Epithelial cell of prostate (primary cell): ENCODE results near the gene BRICD5.

Experiments used
- DNase-seq: peaks from one replicate; pipeline ENCODE4 v3.0.0-alpha.2; 2011; ENCODE audit warnings: low read depth, low spot score
- H3K27ac ChIP-seq: fragments of 450-650 bp; 2 replicates; pipeline ENCODE4 v1.5.1; 2017; ENCODE audit warnings: mild to moderate bottlenecking

Gene BRICD5

DNA sequence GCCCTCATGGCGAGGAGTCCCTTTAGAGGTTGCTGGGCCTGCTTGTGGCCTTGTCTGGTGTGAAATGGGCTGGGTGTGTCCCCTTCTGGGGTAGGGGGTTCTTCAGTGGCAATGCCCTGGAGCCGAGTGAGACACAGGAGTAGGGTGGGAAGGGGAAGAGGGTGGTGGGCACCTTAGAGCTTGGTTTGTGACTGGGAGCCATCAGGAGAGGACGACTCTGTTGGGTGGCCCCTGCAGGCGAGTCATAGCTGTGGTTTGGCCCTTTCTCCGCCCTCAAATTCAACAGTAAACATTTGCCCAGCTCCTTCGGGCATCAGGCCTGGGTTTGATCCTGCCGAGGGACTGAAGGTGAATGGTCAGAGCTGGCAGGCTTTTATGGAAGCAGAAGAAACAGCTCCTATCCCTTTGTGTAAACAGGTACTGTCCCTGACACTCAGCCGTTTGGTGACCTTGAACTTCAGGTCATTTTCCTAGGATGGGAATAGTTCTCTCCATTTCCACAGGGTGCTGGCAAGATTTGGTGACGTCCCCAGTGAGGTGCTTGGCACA, 15.7 kb upstream of the BRICD5 start:
- no peak for DNase-seq
- no peak overlapping the region for H3K27ac ChIP-seq

DNA sequence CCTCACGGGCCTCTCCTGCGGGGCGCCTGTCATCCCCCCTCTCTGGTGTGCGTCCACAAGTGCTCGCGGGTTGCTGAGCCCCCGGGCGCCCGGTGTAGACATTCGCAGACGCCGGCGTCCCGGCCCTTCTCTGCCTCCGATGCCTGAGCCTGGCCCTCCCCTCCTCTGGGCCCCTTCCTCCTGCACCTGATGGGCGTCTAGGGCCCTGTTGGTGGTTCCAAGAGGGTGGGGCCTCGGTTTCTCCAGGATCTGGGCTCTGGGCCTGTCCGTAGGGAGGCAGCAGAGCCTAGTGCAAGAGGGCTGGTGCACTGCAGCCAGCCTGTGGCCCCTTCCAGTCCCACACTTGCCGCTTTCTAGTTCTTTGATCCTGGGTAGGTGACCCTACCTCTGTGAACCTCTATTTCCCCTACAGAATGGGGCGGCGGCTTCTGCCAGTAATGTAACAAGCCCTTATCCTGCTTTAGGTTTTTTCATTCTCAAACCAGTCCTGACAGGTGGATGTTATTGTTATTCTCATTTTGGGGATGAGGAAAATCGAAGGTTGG, 13.4 kb upstream of the BRICD5 start:
- peak overlapping the region; percentile 73 for H3K27ac ChIP-seq
- no peak for DNase-seq

GRCh38 chr16:2223221-2223941, 12.7 kb upstream of the BRICD5 start, which contains the start of gene E4F1:
E4F1 (plus strand) TSS chr16:2223591; CDS start chr16:2223614, 23 bp downstream.
- H3K27ac ChIP-seq: peak within 1 kb of the TSS; percentile 73
- DNase-seq: peak; percentile 97

DNA sequence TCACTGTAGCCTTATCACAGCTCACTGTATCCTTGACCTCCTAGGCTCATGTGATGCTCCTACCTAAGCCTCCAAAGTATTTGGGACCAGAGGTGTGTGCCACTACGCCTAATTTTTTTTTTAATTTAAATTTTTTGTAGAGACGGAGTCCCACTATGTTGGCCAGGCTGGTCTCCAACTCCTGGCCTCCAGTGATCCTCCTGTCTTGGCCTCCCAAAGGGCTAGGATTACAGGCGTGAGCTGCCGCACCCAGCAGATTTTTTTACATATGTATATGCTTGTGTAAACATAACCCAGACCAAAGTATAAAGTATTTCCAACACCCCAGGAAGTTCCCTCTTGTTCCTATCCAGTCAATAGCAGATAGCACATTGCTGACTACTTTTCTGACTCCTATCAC, 5.7 kb upstream of the BRICD5 start:
- H3K27ac ChIP-seq: no peak overlapping the region
- DNase-seq: no peak

DNA sequence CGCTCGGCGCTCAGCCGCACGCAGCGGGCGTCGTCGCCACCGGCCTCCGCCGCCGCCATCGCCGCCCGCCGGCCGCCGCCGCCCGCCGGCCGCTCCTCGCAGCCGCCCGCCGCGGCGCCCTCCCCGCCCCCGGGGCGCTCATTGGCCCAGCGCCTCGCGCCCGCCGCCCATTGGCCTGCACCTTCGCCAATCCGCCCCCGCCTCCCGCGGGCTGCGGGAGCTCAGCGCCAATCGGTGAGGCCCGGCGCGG, 4.0 kb upstream of the BRICD5 start, which contains the start of gene PGP:
PGP (minus strand) TSS at position 122 of the 250 bp plus-strand sequence; CDS start at position 59, 63 bp downstream.
- DNase-seq: no peak
- peak within 1 kb of the TSS; percentile 82 for H3K27ac ChIP-seq

- DNase-seq: no peak
- H3K27ac ChIP-seq: peak overlapping the region; percentile 82
These were observed 3.4 kb upstream of the BRICD5 start for GRCh38 chr16:2213817-2214718.

GRCh38 chr16:2212362-2213324, 2.0 kb upstream of the BRICD5 start:
- peak overlapping the region; percentile 35 for H3K27ac ChIP-seq

GRCh38 chr16:2211923-2212347, 1.3 kb upstream of the BRICD5 start:
- DNase-seq: no peak
- H3K27ac ChIP-seq: peak overlapping the region; percentile 35

More at GRCh38 chr16:2212362-2213324, 2.0 kb upstream of the BRICD5 start:
- DNase-seq: no peak

DNA sequence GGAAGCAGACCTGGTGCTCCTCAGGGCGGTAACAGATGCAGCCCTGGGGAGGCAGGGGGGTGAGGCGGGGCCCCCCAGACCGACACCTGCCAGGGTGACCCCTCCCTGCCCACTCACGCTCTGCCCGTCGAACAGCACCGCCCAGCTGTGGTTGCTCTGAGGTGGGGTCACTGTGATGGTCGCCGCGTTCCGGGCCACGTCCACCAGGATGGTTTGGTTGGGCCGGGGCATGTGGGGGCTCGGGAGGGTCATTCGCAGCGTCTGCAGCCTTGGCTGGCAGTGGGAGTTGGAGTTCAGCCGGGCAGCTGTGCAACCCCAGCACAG, 692 bp downstream of the BRICD5 start:
- no peak for DNase-seq
- no peak overlapping the region for H3K27ac ChIP-seq

GRCh38 chr16:2209258-2210008, 1.2 kb downstream of the BRICD5 start:
- H3K27ac ChIP-seq: no peak overlapping the region
- no peak for DNase-seq

- DNase-seq: no peak
These were observed 1.9 kb downstream of the BRICD5 start for GRCh38 chr16:2208772-2209171.

DNA sequence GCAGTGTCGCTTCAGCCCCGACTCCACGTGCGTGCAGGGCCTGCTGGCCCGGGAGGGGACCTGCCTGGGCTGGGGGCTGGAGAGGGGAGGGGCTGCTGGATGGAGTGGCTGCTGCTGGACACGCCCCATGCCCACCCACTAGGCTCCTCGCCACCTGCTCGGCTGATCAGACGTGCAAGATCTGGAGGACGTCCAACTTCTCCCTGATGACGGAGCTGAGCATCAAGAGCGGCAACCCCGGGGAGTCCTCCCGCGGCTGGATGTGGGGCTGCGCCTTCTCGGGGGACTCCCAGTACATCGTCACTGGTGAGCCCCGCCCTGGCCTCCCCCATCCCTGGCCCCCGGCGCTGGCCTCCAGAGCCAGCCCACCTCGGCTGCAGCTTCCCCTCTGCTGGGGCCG, 2.4 kb downstream of the BRICD5 start:
- no peak overlapping the region for H3K27ac ChIP-seq
- DNase-seq: no peak

More at GRCh38 chr16:2208772-2209171, 1.9 kb downstream of the BRICD5 start:
- no peak overlapping the region for H3K27ac ChIP-seq

DNA sequence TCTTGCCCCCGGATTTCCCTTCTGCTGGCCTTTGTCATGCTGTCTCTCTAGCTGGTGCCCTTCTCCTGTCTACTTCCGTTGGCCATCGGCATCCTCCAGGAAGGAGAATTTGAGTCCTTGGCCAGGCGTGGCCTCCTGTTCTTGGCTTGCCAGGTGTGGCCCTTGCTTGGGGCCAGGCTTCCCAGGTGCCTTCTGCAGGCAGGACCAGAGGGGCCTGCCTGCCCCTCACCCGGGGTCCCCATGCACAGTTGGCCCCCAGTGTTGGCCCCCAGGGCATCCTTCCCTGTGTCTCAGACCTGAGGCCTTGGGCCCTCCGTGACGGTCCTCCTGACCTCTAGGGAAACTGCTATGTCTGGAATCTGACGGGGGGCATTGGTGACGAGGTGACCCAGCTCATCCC, 2.8 kb downstream of the BRICD5 start:
- H3K27ac ChIP-seq: no peak overlapping the region
- no peak for DNase-seq

- DNase-seq: no peak
- H3K27ac ChIP-seq: peak overlapping the region; percentile 74
These were observed 3.8 kb downstream of the BRICD5 start for GRCh38 chr16:2206780-2207433.

DNA sequence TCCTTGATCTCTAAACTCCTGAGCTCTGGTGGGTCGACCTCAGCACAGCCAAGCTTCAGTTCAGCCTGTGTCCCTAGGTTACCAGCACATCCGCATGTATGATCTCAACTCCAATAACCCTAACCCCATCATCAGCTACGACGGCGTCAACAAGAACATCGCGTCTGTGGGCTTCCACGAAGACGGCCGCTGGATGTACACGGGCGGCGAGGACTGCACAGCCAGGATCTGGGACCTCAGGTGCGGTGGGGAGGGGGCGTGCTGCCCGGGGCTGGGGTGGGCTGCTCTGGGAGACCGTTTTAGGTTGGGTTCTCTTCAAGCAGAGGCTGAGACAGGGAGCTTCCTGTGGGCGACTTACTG, 4.3 kb downstream of the BRICD5 start:
- no peak for DNase-seq
- peak overlapping the region; percentile 74 for H3K27ac ChIP-seq

GRCh38 chr16:2205967-2206313, 4.7 kb downstream of the BRICD5 start:
- DNase-seq: no peak
- peak overlapping the region; percentile 74 for H3K27ac ChIP-seq

- H3K27ac ChIP-seq: peak within 1 kb of the TSS; percentile 74
- DNase-seq: peak; percentile 27
These were observed 5.3 kb downstream of the BRICD5 start, which contains the start of gene MLST8 for GRCh38 chr16:2205104-2205966. MLST8 (plus strand) TSS chr16:2205454; CDS start chr16:2206086, 632 bp downstream.
